HCT116 (cell line): ENCODE data around the gene KATNAL1. TPM values are rescaled to one million over a fixed set of nuclear protein-coding genes. Genes with fewer than 3 reads are reported as not detected.

Experiments
- ATAC-seq: fragments of 200-7000 bp; cut with Tn5 transposase; 2 replicates; pipeline ENCODE4 v1.9.1; 2020; ENCODE audit warnings: mild to moderate bottlenecking, moderate library complexity
- BruUV-seq: library from RNA; stranded (reverse); fragments of 400-500 nt; replicated peaks from 2 replicates; lab custom pipeline; 2021; lab: Mats Ljungman, UMichigan
- CTCF ChIA-PET: fragments of 300-600 bp; sonication (Branson Sonifier 250); formaldehyde crosslinking; loops from one replicate; lab custom pipeline; 2021; ENCODE audit warnings: antibody characterized with exemption; lab: Charles Lee
- POLR2A ChIA-PET: fragments of 300-600, 350-600 bp; sonication (Branson Sonifier 250); formaldehyde crosslinking; loops from one replicate; lab custom pipeline; 2021; ENCODE audit warnings: antibody characterized with exemption; lab: Charles Lee
- RAD21 ChIA-PET, 2 experiments: fragments of 300-600 bp; sonication (Branson Sonifier 250); formaldehyde crosslinking; loops; one replicate each; lab custom pipeline; 2023; ENCODE audit warnings: low total read pairs in 2 of 2; ENCODE audit not compliant: uncharacterized antibody in 2 of 2, unreplicated experiment in 2 of 2, low non-redundant PET in 1 of 2; lab: Charles Lee
- DNase-seq: peaks from one replicate; pipeline ENCODE4 v3.0.0-alpha.2; 2010; ENCODE audit warnings: low read depth, low spot score
- H2AFZ ChIP-seq: fragments of 200-600 bp; shearing (Covaris generic), sonication (generic); 2 replicates; pipeline ENCODE4 v1.6.1; 2017; ENCODE audit warnings: low read depth, mixed run types, mixed read lengths, antibody characterized with exemption, low read length; ENCODE audit not compliant: poor library complexity, severe bottlenecking
- H3K27ac ChIP-seq: 2 replicates; pipeline ENCODE4 v1.5.1; 2012; ENCODE audit warnings: low read depth, low read length
- H3K27me3 ChIP-seq: fragments of 200-600 bp; sonication (generic); 2 replicates; pipeline ENCODE4 v1.6.1; 2016; ENCODE audit warnings: mixed run types, low read length, mixed read lengths; ENCODE audit not compliant: insufficient read depth
- H3K36me3 ChIP-seq, 2 experiments: fragments of 200-500 bp in 1 of 2; fragments of 200-600 bp in 1 of 2; sonication (Bioruptor generic) in 1 of 2; sonication (generic) in 1 of 2; 2 replicates each; pipeline versions ENCODE4 v1.5.1 to v1.6.1; 2014 to 2016; ENCODE audit warnings: low read length in 2 of 2, inconsistent platforms in 1 of 2, mixed read lengths in 1 of 2, mixed run types in 1 of 2; ENCODE audit not compliant: insufficient read depth in 2 of 2, control insufficient read depth in 1 of 2
- H3K4me1 ChIP-seq, 2 experiments: fragments of 200-600 bp in 1 of 2; sonication (generic) in 1 of 2; 2 replicates each; pipeline versions ENCODE4 v1.5.1 to v1.6.1; 2012 to 2017; ENCODE audit warnings: low read length in 2 of 2, inconsistent platforms in 1 of 2, mild to moderate bottlenecking in 1 of 2, mixed read lengths in 1 of 2, mixed run types in 1 of 2, moderate library complexity in 1 of 2; ENCODE audit not compliant: insufficient read depth in 2 of 2, control insufficient read depth in 1 of 2
- H3K4me2 ChIP-seq: fragments of 200-600 bp; sonication (generic); 2 replicates; pipeline ENCODE4 v1.6.1; 2017; ENCODE audit warnings: mixed run types, low read length, mixed read lengths
- H3K4me3 ChIP-seq, 2 experiments: fragments of 200-600 bp in 1 of 2; sonication (generic) in 1 of 2; replicated peaks in 1 of 2; 2 replicates each; pipeline ENCODE4 v1.5.1; 2011 to 2016; ENCODE audit warnings: low read length in 2 of 2, control low read depth in 1 of 2, low read depth in 1 of 2, mild to moderate bottlenecking in 1 of 2, mixed read lengths in 1 of 2, mixed run types in 1 of 2
- H3K79me2 ChIP-seq: fragments of 200-600 bp; sonication (generic); 2 replicates; pipeline ENCODE4 v1.6.1; 2017; ENCODE audit warnings: mild to moderate bottlenecking, mixed run types, low read length, moderate library complexity, mixed read lengths; ENCODE audit not compliant: insufficient read depth
- H3K9ac ChIP-seq: fragments of 200-600 bp; sonication (generic); 2 replicates; pipeline ENCODE4 v1.6.1; 2016; ENCODE audit warnings: low read length, mixed read lengths
- H3K9me2 ChIP-seq: fragments of 200-600 bp; sonication (generic), shearing (Covaris generic); 2 replicates; pipeline ENCODE4 v1.6.1; 2017; ENCODE audit warnings: mixed run types, mild to moderate bottlenecking, moderate library complexity; ENCODE audit not compliant: insufficient read depth
- H3K9me3 ChIP-seq, 2 experiments: fragments of 200-500 bp in 1 of 2; fragments of 200-600 bp in 1 of 2; sonication (Bioruptor generic) in 1 of 2; sonication (generic) in 1 of 2; 2 replicates each; pipeline ENCODE4 v1.6.1; 2014 to 2017; ENCODE audit warnings: low read length in 2 of 2, mixed read lengths in 2 of 2, inconsistent platforms in 1 of 2, low read depth in 1 of 2, mild to moderate bottlenecking in 1 of 2, mixed run types in 1 of 2, moderate library complexity in 1 of 2; ENCODE audit not compliant: control insufficient read depth in 1 of 2, insufficient read depth in 1 of 2
- H4K20me1 ChIP-seq: fragments of 200-600 bp; sonication (generic), shearing (Covaris generic); 2 replicates; pipeline ENCODE4 v1.6.1; 2017; ENCODE audit warnings: mixed run types, mild to moderate bottlenecking, moderate library complexity; ENCODE audit not compliant: insufficient read depth
- EGR1 ChIP-seq: IDR thresholded peaks from 2 replicates; pipeline ENCODE4 v1.6.1; 2012; ENCODE audit warnings: low read depth
- FOSL1 ChIP-seq: IDR thresholded peaks from 2 replicates; pipeline ENCODE4 v1.6.1; 2012; ENCODE audit warnings: low read depth
- JUND ChIP-seq: IDR thresholded peaks from 2 replicates; pipeline ENCODE4 v1.6.1; 2012
- MAX ChIP-seq: IDR thresholded peaks from 2 replicates; pipeline ENCODE4 v1.6.1; 2012
- POLR2AphosphoS5 ChIP-seq: IDR thresholded peaks from 2 replicates; pipeline ENCODE4 v1.6.1; 2011; ENCODE audit warnings: mild to moderate bottlenecking, low read depth, low read length, moderate library complexity
- RAD21 ChIP-seq: IDR thresholded peaks from 2 replicates; pipeline ENCODE4 v1.6.1; 2012; ENCODE audit warnings: low read depth, mild to moderate bottlenecking
- SIN3A ChIP-seq: IDR thresholded peaks from 2 replicates; pipeline ENCODE4 v1.6.1; 2012; ENCODE audit warnings: low read depth
- SRF ChIP-seq: IDR thresholded peaks from 2 replicates; pipeline ENCODE4 v1.6.1; 2012; ENCODE audit warnings: low read depth
- ZFX ChIP-seq: fragments of 450-650 bp; IDR thresholded peaks from 2 replicates; pipeline ENCODE4 v1.6.1; 2017
- ZNF274 ChIP-seq: fragments of 200-500 bp; sonication (Bioruptor generic); IDR thresholded peaks from 2 replicates; pipeline ENCODE4 v1.6.1; 2014; ENCODE audit warnings: mild to moderate bottlenecking, low read depth, low read length, inconsistent platforms
- intact Hi-C: fragments of 100-400 bp; cut with micrococcal nuclease; formaldehyde crosslinking; loops from 2 replicates; pipeline ENCODE4 v1.10.0; 2022
- total RNA-seq: library from RNA; stranded (reverse); gene quantifications from one replicate; pipeline ENCODE4 v1.2.1, GENCODE V29; 2021; ENCODE audit not compliant: unreplicated experiment
- TF ChIP-seq, protein P1 (sequence below): IDR thresholded peaks from 2 replicates; pipeline ENCODE4 v1.6.1; 2012; ENCODE audit warnings: low read depth
- TF ChIP-seq, protein P2 (sequence below), 3 experiments: fragments of 200-600 bp in 1 of 3; sonication (generic) in 1 of 3; IDR thresholded peaks in 2 of 3; conservative IDR thresholded peaks in 1 of 3; 2 replicates each; pipeline ENCODE4 v1.5.1; 2012 to 2017; ENCODE audit warnings: low read depth in 2 of 3, low read length in 2 of 3, antibody characterized with exemption in 1 of 3, borderline replicate concordance in 1 of 3, control low read depth in 1 of 3, mild to moderate bottlenecking in 1 of 3, mixed read lengths in 1 of 3, mixed run types in 1 of 3, moderate library complexity in 1 of 3; ENCODE audit not compliant: insufficient read depth in 1 of 3
- TF ChIP-seq, protein P3 (sequence below): IDR thresholded peaks from 2 replicates; pipeline ENCODE4 v1.6.1; 2012

The KATNAL1 gene
- total RNA-seq, 1 experiment from 2014 or later, result 17.3 TPM

GRCh38 chr13:30186634-30187415 lies 120.5 kb downstream of the KATNAL1 start:
- RAD21 ChIA-PET, result no interaction called here
- no TSS peak for BruUV-seq
- no peak for TF ChIP-seq SIN3A
- TF ChIP-seq RAD21, result no peak
- no peak for TF ChIP-seq POLR2AphosphoS5
- peaks cover 0 to 7% of the 10 kb centered on the region in 2 experiments; a peak in 1 of 4 replicates for H3K4me1 ChIP-seq
- CTCF ChIA-PET, result no interaction called here
- H3K4me2 ChIP-seq, result no peak overlapping the region
- no peaks in the 10 kb centered on the region for H3K9me3 ChIP-seq
- no peaks in the 10 kb centered on the region for H3K9me2 ChIP-seq
- no peak overlapping the region for H3K9ac ChIP-seq
- no peaks in the 10 kb centered on the region for H3K79me2 ChIP-seq
- no peak overlapping the region for H2AFZ ChIP-seq
- no peak for DNase-seq
- no peaks in the 10 kb centered on the region for H3K27me3 ChIP-seq
- POLR2A ChIA-PET, result no interaction called here
- intact Hi-C loops, result no loop called here
- no peaks in the 10 kb centered on the region for H4K20me1 ChIP-seq
- H3K36me3 ChIP-seq, result no peaks in the 10 kb centered on the region; a peak in 1 of 4 replicates
- H3K4me3 ChIP-seq, result no peak overlapping the region
- no peak overlapping the region for H3K27ac ChIP-seq
- ATAC-seq, result 0 out of 2 replicates have a peak, but pooled peaks have one; percentile 20

DNA sequence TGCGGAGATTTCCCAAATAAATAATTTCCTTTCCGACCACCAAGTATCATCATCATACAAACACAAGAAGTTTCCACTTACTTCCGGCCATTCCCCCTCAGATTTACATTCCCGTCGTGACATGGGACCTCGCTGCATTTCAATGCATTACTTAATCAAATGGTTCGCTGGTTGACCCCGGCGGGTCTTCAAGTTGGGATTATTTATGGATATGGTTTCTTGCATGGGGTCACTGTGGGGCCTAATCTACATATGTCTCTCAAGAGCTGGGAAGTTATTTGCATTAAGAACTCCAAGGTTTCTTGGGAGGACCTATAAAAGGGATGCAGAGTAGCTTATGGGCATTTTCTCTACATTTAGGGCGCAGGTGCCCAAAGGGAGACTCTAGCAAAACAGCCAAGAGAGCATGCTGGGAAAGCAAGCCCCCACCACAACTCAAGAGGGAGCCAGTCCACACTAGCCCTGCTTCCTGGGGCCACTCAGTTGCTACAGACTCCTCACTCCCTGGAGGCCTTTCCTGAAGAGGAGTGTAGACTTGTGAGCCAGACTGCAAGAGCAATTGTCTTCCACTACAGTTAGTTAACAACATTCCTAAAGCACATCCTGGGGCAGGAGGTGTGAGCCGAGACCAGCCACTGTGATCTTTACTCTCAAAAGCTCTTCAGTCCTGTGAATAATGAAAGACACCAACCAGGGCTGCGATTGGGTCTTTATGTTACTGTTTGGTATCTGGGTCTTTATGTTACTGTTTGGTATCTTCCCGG lies 125.3 kb downstream of the KATNAL1 start:
- Histone ChIP-seq H3K4me2 (no peak overlapping the region), H3K27me3 (no peaks in the 10 kb centered on the region), H3K27ac (no peak overlapping the region), H3K36me3 (no peaks in the 10 kb centered on the region; a peak in 1 of 4 replicates), H3K4me3 (no peak overlapping the region), H3K4me1 (no peaks in the 10 kb centered on the region), H3K9me3 (no peaks in the 10 kb centered on the region), H4K20me1 (no peaks in the 10 kb centered on the region), H3K79me2 (no peaks in the 10 kb centered on the region), H3K9ac (no peak overlapping the region), H2AFZ (no peak overlapping the region), H3K9me2 (no peaks in the 10 kb centered on the region)
- intact Hi-C loops, result no loop called here
- ChIA-PET RAD21 (no interaction called here), CTCF (no interaction called here), POLR2A (no interaction called here)
- ATAC-seq (peak; percentile 22; the same call in 1 of the 2 replicates), DNase-seq (no peak)
- no TSS peak for BruUV-seq
- no peak for TF ChIP-seq EGR1
- no peak for TF ChIP-seq MAX
- TF ChIP-seq JUND, result no peak
- TF ChIP-seq, protein P1, sequence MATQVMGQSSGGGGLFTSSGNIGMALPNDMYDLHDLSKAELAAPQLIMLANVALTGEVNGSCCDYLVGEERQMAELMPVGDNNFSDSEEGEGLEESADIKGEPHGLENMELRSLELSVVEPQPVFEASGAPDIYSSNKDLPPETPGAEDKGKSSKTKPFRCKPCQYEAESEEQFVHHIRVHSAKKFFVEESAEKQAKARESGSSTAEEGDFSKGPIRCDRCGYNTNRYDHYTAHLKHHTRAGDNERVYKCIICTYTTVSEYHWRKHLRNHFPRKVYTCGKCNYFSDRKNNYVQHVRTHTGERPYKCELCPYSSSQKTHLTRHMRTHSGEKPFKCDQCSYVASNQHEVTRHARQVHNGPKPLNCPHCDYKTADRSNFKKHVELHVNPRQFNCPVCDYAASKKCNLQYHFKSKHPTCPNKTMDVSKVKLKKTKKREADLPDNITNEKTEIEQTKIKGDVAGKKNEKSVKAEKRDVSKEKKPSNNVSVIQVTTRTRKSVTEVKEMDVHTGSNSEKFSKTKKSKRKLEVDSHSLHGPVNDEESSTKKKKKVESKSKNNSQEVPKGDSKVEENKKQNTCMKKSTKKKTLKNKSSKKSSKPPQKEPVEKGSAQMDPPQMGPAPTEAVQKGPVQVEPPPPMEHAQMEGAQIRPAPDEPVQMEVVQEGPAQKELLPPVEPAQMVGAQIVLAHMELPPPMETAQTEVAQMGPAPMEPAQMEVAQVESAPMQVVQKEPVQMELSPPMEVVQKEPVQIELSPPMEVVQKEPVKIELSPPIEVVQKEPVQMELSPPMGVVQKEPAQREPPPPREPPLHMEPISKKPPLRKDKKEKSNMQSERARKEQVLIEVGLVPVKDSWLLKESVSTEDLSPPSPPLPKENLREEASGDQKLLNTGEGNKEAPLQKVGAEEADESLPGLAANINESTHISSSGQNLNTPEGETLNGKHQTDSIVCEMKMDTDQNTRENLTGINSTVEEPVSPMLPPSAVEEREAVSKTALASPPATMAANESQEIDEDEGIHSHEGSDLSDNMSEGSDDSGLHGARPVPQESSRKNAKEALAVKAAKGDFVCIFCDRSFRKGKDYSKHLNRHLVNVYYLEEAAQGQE, result no peak
- TF ChIP-seq, protein P2, sequence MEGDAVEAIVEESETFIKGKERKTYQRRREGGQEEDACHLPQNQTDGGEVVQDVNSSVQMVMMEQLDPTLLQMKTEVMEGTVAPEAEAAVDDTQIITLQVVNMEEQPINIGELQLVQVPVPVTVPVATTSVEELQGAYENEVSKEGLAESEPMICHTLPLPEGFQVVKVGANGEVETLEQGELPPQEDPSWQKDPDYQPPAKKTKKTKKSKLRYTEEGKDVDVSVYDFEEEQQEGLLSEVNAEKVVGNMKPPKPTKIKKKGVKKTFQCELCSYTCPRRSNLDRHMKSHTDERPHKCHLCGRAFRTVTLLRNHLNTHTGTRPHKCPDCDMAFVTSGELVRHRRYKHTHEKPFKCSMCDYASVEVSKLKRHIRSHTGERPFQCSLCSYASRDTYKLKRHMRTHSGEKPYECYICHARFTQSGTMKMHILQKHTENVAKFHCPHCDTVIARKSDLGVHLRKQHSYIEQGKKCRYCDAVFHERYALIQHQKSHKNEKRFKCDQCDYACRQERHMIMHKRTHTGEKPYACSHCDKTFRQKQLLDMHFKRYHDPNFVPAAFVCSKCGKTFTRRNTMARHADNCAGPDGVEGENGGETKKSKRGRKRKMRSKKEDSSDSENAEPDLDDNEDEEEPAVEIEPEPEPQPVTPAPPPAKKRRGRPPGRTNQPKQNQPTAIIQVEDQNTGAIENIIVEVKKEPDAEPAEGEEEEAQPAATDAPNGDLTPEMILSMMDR (IDR thresholded peaks at IDR 0.05 in 2 of 3, conservative IDR thresholded peaks at IDR 0.05 in 1 of 3; ENCODE audit: borderline replicate concordance in 1 of 3, insufficient read depth in 1 of 3, low read depth in 2 of 3, low read length in 2 of 3), result no peak
- TF ChIP-seq, protein P3, sequence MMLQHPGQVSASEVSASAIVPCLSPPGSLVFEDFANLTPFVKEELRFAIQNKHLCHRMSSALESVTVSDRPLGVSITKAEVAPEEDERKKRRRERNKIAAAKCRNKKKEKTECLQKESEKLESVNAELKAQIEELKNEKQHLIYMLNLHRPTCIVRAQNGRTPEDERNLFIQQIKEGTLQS, result no peak
- no peak for TF ChIP-seq FOSL1
- no peak for TF ChIP-seq ZNF274
- no peak for TF ChIP-seq ZFX
- TF ChIP-seq SRF, result no peak
